Measurements from ENCODE around the gene FAM229A. TPM values are rescaled to one million over a fixed set of nuclear protein-coding genes. Genes with fewer than 3 reads are reported as not detected.

FAM229A gene
- total and polyA plus RNA-seq, 9 of the 15 experiments (the other 6 are each of a cell fraction or from before 2014, with no cell fraction given), result 0.04 to 21.6 (median 7.4) TPM

DNA sequence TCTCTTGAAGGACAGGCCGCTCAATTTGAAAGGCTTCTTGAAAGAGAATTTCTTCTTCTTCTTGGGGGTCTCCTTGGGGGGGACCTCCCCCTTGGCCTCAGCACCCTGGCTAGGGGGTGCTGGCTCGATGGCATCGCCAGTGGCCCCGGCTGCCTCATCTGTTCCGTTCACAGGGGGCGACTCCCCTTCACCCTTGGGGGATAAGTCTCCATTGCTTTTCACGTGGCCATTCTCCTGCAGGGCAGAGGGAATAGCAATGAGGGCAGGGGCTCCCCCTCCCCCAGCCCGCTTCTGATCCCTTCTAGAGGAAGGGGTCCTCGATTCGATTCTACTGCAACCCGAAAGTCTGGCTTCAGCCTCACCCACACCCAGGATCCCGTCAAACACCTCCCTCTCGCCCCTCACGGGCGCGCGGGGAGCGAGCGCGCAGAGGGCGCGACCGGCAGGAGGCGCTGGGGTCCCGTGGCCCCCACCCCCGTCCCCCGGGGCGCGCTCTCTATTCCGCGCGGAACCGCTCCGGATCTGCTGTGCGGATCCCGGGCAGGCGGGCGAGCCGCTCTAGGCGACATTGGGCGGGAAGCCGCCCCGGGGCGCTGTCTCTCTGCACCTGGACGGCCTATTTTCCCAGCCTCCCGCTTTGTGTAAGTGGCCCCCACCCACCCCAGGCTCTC lies 27.3 kb downstream of the FAM229A start (continued):
- TF ChIP-seq ZNF398 (CRISPR knock-in tag; IDR thresholded peaks at IDR 0.05) (no peak), MEIS2 (IDR thresholded peaks at IDR 0.05; ENCODE audit: partially characterized antibody) (no peak), DEAF1 (CRISPR knock-in tag; IDR thresholded peaks at IDR 0.05) (peak; percentile 62; the same call in 1 of the 2 replicates), HNRNPL (IDR thresholded peaks at IDR 0.05; ENCODE audit: low read depth, low read length) (0 out of 2 replicates have a peak, but pooled peaks have one; percentile 19), POLR2AphosphoS2 (IDR thresholded peaks at IDR 0.05; ENCODE audit: low read length) (no peak), NCOA4 (IDR thresholded peaks at IDR 0.05; ENCODE audit: partially characterized antibody) (no peak), WHSC1 (IDR thresholded peaks at IDR 0.05; ENCODE audit: low read length) (no peak), SNIP1 (IDR thresholded peaks at IDR 0.05; ENCODE audit: low read depth) (no peak), HMGN3 (IDR thresholded peaks at IDR 0.05; ENCODE audit: borderline replicate concordance, extremely low read depth, insufficient read length, low read depth, low read length) (peak; percentile 91), RCOR1 (IDR thresholded peaks at IDR 0.05; ENCODE audit: borderline replicate concordance in 1 of 2, low read depth in 2 of 2, low read length in 2 of 2) (peak in 1 of 2 experiments; percentile 51; a peak in 2 of 4 replicates), TOE1 (IDR thresholded peaks at IDR 0.05; ENCODE audit: borderline replicate concordance) (no peak), TOE1 (CRISPR knock-in tag; IDR thresholded peaks at IDR 0.05; ENCODE audit: borderline replicate concordance, low read depth) (no peak), GTF2F1 (IDR thresholded peaks at IDR 0.05; ENCODE audit: low read depth, low read length) (no peak)
- TF ChIP-seq, protein P1, sequence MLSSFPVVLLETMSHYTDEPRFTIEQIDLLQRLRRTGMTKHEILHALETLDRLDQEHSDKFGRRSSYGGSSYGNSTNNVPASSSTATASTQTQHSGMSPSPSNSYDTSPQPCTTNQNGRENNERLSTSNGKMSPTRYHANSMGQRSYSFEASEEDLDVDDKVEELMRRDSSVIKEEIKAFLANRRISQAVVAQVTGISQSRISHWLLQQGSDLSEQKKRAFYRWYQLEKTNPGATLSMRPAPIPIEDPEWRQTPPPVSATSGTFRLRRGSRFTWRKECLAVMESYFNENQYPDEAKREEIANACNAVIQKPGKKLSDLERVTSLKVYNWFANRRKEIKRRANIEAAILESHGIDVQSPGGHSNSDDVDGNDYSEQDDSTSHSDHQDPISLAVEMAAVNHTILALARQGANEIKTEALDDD (IDR thresholded peaks at IDR 0.05), result no peak
- TF ChIP-seq, protein P2, sequence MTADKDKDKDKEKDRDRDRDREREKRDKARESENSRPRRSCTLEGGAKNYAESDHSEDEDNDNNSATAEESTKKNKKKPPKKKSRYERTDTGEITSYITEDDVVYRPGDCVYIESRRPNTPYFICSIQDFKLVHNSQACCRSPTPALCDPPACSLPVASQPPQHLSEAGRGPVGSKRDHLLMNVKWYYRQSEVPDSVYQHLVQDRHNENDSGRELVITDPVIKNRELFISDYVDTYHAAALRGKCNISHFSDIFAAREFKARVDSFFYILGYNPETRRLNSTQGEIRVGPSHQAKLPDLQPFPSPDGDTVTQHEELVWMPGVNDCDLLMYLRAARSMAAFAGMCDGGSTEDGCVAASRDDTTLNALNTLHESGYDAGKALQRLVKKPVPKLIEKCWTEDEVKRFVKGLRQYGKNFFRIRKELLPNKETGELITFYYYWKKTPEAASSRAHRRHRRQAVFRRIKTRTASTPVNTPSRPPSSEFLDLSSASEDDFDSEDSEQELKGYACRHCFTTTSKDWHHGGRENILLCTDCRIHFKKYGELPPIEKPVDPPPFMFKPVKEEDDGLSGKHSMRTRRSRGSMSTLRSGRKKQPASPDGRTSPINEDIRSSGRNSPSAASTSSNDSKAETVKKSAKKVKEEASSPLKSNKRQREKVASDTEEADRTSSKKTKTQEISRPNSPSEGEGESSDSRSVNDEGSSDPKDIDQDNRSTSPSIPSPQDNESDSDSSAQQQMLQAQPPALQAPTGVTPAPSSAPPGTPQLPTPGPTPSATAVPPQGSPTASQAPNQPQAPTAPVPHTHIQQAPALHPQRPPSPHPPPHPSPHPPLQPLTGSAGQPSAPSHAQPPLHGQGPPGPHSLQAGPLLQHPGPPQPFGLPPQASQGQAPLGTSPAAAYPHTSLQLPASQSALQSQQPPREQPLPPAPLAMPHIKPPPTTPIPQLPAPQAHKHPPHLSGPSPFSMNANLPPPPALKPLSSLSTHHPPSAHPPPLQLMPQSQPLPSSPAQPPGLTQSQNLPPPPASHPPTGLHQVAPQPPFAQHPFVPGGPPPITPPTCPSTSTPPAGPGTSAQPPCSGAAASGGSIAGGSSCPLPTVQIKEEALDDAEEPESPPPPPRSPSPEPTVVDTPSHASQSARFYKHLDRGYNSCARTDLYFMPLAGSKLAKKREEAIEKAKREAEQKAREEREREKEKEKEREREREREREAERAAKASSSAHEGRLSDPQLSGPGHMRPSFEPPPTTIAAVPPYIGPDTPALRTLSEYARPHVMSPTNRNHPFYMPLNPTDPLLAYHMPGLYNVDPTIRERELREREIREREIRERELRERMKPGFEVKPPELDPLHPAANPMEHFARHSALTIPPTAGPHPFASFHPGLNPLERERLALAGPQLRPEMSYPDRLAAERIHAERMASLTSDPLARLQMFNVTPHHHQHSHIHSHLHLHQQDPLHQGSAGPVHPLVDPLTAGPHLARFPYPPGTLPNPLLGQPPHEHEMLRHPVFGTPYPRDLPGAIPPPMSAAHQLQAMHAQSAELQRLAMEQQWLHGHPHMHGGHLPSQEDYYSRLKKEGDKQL (CRISPR knock-in tag; IDR thresholded peaks at IDR 0.05; ENCODE audit: borderline replicate concordance), result no peak
- TF ChIP-seq, protein P3, sequence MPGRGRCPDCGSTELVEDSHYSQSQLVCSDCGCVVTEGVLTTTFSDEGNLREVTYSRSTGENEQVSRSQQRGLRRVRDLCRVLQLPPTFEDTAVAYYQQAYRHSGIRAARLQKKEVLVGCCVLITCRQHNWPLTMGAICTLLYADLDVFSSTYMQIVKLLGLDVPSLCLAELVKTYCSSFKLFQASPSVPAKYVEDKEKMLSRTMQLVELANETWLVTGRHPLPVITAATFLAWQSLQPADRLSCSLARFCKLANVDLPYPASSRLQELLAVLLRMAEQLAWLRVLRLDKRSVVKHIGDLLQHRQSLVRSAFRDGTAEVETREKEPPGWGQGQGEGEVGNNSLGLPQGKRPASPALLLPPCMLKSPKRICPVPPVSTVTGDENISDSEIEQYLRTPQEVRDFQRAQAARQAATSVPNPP (IDR thresholded peaks at IDR 0.05; ENCODE audit: borderline replicate concordance, insufficient read depth, insufficient read length), result no peak

Data from K562 (cell line).